ENCODE data around the gene AGER. TPM values are rescaled to one million over a fixed set of nuclear protein-coding genes. Genes with fewer than 3 reads are reported as not detected.

The AGER gene
- total RNA-seq, 2 donors from 2014 or later: 3.0 to 4.9 TPM

- no peak overlapping the region for H3K4me3 ChIP-seq
- ATAC-seq (no peak), DNase-seq (no peak)
- 70 to 77% methylated on average over 5 of the region's 5 CpGs for WGBS, 2 donors
- no peaks in the 10 kb centered on the region for H3K36me3 ChIP-seq (replicated peaks in 1 of 2; ENCODE audit: insufficient read depth in 1 of 2, low read depth in 2 of 2)
- no peaks in the 10 kb centered on the region for H3K27me3 ChIP-seq
- no peaks in the 10 kb centered on the region for H3K9me3 ChIP-seq
- H3K27ac ChIP-seq: no peak overlapping the region
- intact Hi-C loops (cut with DNase I): no loop called here
- H3K4me1 ChIP-seq: no peaks in the 10 kb centered on the region
- TF ChIP-seq CTCF (IDR thresholded peaks at IDR 0.05) (no peak), POLR2A (IDR thresholded peaks at IDR 0.05) (no peak)
Observed at GRCh38 chr6:32210191-32210601, 26.1 kb upstream of the AGER start.

GRCh38 chr6:32208996-32209395, 24.9 kb upstream of the AGER start:
- no peak overlapping the region for H3K27ac ChIP-seq
- 56 to 66% methylated on average over 1 of the region's 1 CpG for WGBS, 2 donors
- no peaks in the 10 kb centered on the region for H3K9me3 ChIP-seq
- no peaks in the 10 kb centered on the region for H3K4me1 ChIP-seq
- DNase-seq (no peak), ATAC-seq (no peak)
- H3K36me3 ChIP-seq (replicated peaks in 1 of 2; ENCODE audit: insufficient read depth in 1 of 2, low read depth in 2 of 2): no peaks in the 10 kb centered on the region
- intact Hi-C loops (cut with DNase I): no loop called here
- no peaks in the 10 kb centered on the region for H3K27me3 ChIP-seq
- no peak overlapping the region for H3K4me3 ChIP-seq
- TF ChIP-seq POLR2A (IDR thresholded peaks at IDR 0.05) (no peak), CTCF (IDR thresholded peaks at IDR 0.05) (no peak)

- TF ChIP-seq CTCF (IDR thresholded peaks at IDR 0.05): no peak
- TF ChIP-seq POLR2A (IDR thresholded peaks at IDR 0.05): no peak
Observed at GRCh38 chr6:32204268-32204715, 20.2 kb upstream of the AGER start.

GRCh38 chr6:32203426-32204267, 19.6 kb upstream of the AGER start:
- H3K27me3 ChIP-seq: no peaks in the 10 kb centered on the region
- no peak overlapping the region for H3K4me3 ChIP-seq
- intact Hi-C loops (cut with DNase I): no loop called here
- DNase-seq: no peak
- 53 to 62% methylated on average over 5 to 9 of the region's 9 CpGs for WGBS, 2 donors
- no peak overlapping the region for H3K27ac ChIP-seq
- peak; percentile 21 for ATAC-seq
- no peaks in the 10 kb centered on the region for H3K36me3 ChIP-seq (replicated peaks in 1 of 2; ENCODE audit: insufficient read depth in 1 of 2, low read depth in 2 of 2)
- no peaks in the 10 kb centered on the region for H3K9me3 ChIP-seq
- H3K4me1 ChIP-seq: no peaks in the 10 kb centered on the region
- TF ChIP-seq CTCF (IDR thresholded peaks at IDR 0.05) (no peak), POLR2A (IDR thresholded peaks at IDR 0.05) (no peak)

More at GRCh38 chr6:32204268-32204715, 20.2 kb upstream of the AGER start:
- intact Hi-C loops (cut with DNase I): no loop called here
- 64 to 87% methylated on average over 3 of the region's 3 CpGs for WGBS, 2 donors
- Histone ChIP-seq H3K4me1 (no peaks in the 10 kb centered on the region), H3K9me3 (no peaks in the 10 kb centered on the region), H3K4me3 (no peak overlapping the region), H3K36me3 (replicated peaks in 1 of 2; ENCODE audit: insufficient read depth in 1 of 2, low read depth in 2 of 2) (no peaks in the 10 kb centered on the region), H3K27me3 (no peaks in the 10 kb centered on the region), H3K27ac (no peak overlapping the region)
- DNase-seq (no peak), ATAC-seq (peak; percentile 35)

- no peak for TF ChIP-seq CTCF (IDR thresholded peaks at IDR 0.05)
- no peaks in the 10 kb centered on the region for H3K36me3 ChIP-seq (replicated peaks in 1 of 2; ENCODE audit: insufficient read depth in 1 of 2, low read depth in 2 of 2)
- 75 to 100% methylated on average over 1 to 9 of the region's 9 CpGs for WGBS, 2 donors
- H3K4me3 ChIP-seq: no peak overlapping the region
- H3K27ac ChIP-seq: no peak overlapping the region
- DNase-seq (no peak), ATAC-seq (no peak)
- H3K27me3 ChIP-seq: no peaks in the 10 kb centered on the region
- peaks cover 3% of the 10 kb centered on the region for H3K4me1 ChIP-seq
- intact Hi-C loops (cut with DNase I): no loop called here
- no peaks in the 10 kb centered on the region for H3K9me3 ChIP-seq
Observed at GRCh38 chr6:32202186-32202585, 18.1 kb upstream of the AGER start.
